Activated naive CD4-positive, alpha-beta T cell treated with anti-CD3 and anti-CD28 coated beads, Interleukin-2, amount 10 ng/mL, durations not matched to agents 7 days and 5 days (primary cell): ENCODE data around the gene FAM186B.
"Not testable (repeated sequence)": the region's sequence is repeated elsewhere in the genome, so short reads cannot be mapped to it uniquely, and the experiment has no call there.

Experiments used
- CTCF ChIA-PET: fragments of 350-600 bp; sonication (Branson Sonifier 250); formaldehyde crosslinking; loops from one replicate; lab custom pipeline; 2021; ENCODE audit warnings: antibody characterized with exemption; lab: Charles Lee
- DNase-seq: peaks from one replicate; pipeline ENCODE4 v3.0.0-alpha.2; 2020
- H3K27ac Mint-ChIP-seq: one replicate; pipeline ENCODE4 v1.8.0; 2021; ENCODE audit warnings: mild to moderate bottlenecking, moderate library complexity, mixed read lengths
- H3K27me3 Mint-ChIP-seq: one replicate; pipeline ENCODE4 v1.8.0; 2021; ENCODE audit warnings: mild to moderate bottlenecking, mixed read lengths
- H3K36me3 Mint-ChIP-seq: one replicate; pipeline ENCODE4 v1.8.0; 2021; ENCODE audit warnings: mixed read lengths
- H3K4me1 Mint-ChIP-seq: one replicate; pipeline ENCODE4 v1.8.0; 2021; ENCODE audit warnings: mixed read lengths
- H3K4me3 Mint-ChIP-seq: one replicate; pipeline ENCODE4 v1.8.0; 2021; ENCODE audit warnings: mild to moderate bottlenecking, moderate library complexity, mixed read lengths
- H3K9me3 Mint-ChIP-seq: one replicate; pipeline ENCODE4 v1.8.0; 2021; ENCODE audit warnings: mixed read lengths

The FAM186B gene

GRCh38 chr12:49615725-49616124, 10.3 kb upstream of the FAM186B start:
- Mint-ChIP-seq H3K27me3 (peaks cover 31% of the 10 kb centered on the region), H3K4me1 (peaks cover 8% of the 10 kb centered on the region)
- CTCF ChIA-PET = no interaction called here

DNA sequence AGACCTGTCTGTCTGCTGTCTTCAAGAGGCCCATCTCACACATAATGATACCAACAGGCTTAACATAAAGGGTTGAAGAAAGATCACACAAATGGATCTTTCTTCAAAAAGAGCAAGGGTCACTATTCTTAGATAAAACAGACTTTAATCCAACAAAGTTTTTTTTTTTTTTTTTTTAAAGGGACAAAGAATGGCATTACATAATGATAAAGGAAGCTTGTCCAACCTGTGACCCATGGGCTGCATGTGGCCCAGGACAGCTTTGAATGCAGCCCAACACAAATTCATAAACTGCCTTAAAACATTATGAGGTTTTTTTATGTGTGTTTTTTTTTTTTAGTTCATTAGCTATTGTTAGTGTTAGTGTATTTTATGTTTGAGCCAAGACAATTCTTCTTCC, 6.8 kb upstream of the FAM186B start:
- peaks cover 6% of the 10 kb centered on the region for H3K4me1 Mint-ChIP-seq
- H3K36me3 Mint-ChIP-seq = peaks cover 5% of the 10 kb centered on the region
- H3K27ac Mint-ChIP-seq = no peak overlapping the region
- H3K9me3 Mint-ChIP-seq = peaks cover 7% of the 10 kb centered on the region
- DNase-seq = no peak
- H3K4me3 Mint-ChIP-seq = no peak overlapping the region
- H3K27me3 Mint-ChIP-seq = peaks cover 23% of the 10 kb centered on the region
- CTCF ChIA-PET = no interaction called here

More at GRCh38 chr12:49615725-49616124, 10.3 kb upstream of the FAM186B start:
- no peak for DNase-seq
- Mint-ChIP-seq H3K27ac (no peak overlapping the region), H3K9me3 (peaks cover 2% of the 10 kb centered on the region), H3K4me3 (no peak overlapping the region), H3K36me3 (no peaks in the 10 kb centered on the region)

DNA sequence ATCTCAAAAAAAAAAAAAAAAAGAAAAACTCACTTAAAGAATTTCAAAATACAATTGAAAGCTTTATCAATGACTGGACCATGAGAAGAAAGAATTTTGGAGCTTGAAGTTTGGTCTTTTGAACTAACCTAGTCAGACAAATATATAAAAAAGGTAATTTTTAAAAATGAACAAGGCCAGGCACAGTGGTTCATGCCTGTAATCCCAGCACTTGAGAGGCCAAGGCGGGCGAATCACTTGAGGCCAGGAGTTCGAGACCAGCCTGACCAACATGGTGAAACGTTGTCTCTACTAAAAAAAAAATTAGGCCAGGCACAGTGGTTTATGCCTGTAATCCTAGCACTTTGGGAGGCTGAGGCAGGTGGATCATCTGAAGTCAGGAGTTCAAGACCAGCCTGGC, 5.3 kb upstream of the FAM186B start:
- not testable (repeated sequence) for H3K27ac Mint-ChIP-seq, DNase-seq, H3K9me3 Mint-ChIP-seq, H3K4me3 Mint-ChIP-seq, H3K36me3 Mint-ChIP-seq, H3K4me1 Mint-ChIP-seq
- peaks cover 19% of the 10 kb centered on the region for H3K27me3 Mint-ChIP-seq
- CTCF ChIA-PET = interaction anchor here (1.7 kb wide), 1 partner anchor 30 kb away, joined by 3 read pairs; no protein-coding TSS in a partner anchor

- H3K4me1 Mint-ChIP-seq = peaks cover 5% of the 10 kb centered on the region
- H3K4me3 Mint-ChIP-seq = no peak overlapping the region
- CTCF ChIA-PET = interaction anchor here (1.7 kb wide), 1 partner anchor 29 kb away, joined by 3 read pairs; no protein-coding TSS in a partner anchor
- peaks cover 5% of the 10 kb centered on the region for H3K36me3 Mint-ChIP-seq
- no peak overlapping the region for H3K27ac Mint-ChIP-seq
- no peak for DNase-seq
- H3K9me3 Mint-ChIP-seq = peaks cover 5% of the 10 kb centered on the region
- H3K27me3 Mint-ChIP-seq = peaks cover 19% of the 10 kb centered on the region
These were observed 4.4 kb upstream of the FAM186B start for GRCh38 chr12:49609875-49610154.

DNA sequence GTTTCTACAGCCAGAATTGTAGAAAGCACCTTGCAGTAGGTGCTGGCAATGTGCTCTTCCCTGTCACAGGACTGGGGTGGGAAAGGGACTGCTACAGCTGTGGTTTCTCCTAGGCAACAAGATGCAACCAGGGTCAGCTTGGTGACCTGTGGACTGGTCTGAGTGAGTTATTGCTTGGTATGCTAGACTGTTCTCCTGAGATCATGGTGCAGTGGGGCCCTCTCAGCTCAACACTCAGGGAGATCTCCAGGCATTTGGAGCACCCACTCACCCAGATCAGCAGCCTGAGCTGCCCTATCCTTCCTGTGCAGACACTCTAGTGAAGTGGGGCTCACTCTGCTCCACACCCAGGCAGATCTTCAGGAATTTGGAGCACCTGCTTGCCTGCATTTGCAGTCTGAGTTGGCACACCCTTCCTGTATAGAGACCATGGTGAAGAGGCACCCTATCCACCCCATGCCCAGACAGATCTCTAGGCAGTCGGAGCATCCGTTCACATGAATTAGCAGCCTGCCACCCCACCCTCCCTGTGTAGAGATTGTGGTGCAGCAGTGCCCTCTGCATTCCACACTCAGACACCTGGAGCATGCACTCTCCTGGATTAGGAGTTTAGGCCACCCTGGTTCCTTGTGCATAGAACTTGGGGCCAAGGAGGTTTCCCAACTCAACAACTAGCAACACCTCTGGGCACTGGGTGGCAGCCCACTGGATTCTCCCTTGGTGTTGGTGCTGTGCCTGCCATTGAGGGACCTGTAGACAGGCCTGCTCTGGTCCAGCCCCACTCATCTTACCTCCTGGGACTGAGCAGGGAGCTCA, 3.8 kb upstream of the FAM186B start:
- DNase-seq = no peak
- no peak overlapping the region for H3K27ac Mint-ChIP-seq
- H3K9me3 Mint-ChIP-seq = peaks cover 5% of the 10 kb centered on the region
- H3K27me3 Mint-ChIP-seq = peaks cover 19% of the 10 kb centered on the region
- peaks cover 5% of the 10 kb centered on the region for H3K36me3 Mint-ChIP-seq
- H3K4me1 Mint-ChIP-seq = peaks cover 5% of the 10 kb centered on the region
- H3K4me3 Mint-ChIP-seq = no peak overlapping the region
- CTCF ChIA-PET = interaction anchor here (1.7 kb wide), 1 partner anchor 28 kb away, joined by 3 read pairs; no protein-coding TSS in a partner anchor

DNA sequence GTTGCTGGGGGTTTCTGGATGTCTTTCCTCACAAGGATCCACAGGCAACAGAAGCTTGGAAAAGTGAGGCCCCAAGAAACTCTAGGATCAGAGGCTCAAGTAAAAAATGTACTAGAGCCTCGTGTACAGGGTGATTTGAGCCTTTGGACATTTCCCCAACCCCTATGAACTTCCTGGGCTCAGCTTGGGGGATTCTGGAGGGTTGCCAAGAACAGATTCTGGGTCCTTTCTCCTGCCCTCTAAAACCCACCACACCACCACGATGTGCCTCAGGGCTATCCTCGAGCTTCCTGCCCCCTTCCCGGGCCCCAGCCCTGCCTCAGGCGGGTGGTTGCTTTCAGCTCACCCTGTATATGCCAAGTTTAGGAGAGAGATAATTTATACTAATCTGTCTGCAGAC, 583 bp downstream of the FAM186B start:
- H3K36me3 Mint-ChIP-seq = peaks cover 1% of the 10 kb centered on the region
- no peak for DNase-seq
- no peak overlapping the region for H3K27ac Mint-ChIP-seq
- H3K4me1 Mint-ChIP-seq = peaks cover 5% of the 10 kb centered on the region
- H3K9me3 Mint-ChIP-seq = peaks cover under 1% of the 10 kb centered on the region
- H3K27me3 Mint-ChIP-seq = peaks cover 18% of the 10 kb centered on the region
- CTCF ChIA-PET = interaction anchor here (0.6 to 0.8 kb wide), 2 partner anchors 341 to 770 kb away, joined by 3 read pairs; no protein-coding TSS in a partner anchor
- no peak overlapping the region for H3K4me3 Mint-ChIP-seq

- no peak overlapping the region for H3K4me3 Mint-ChIP-seq
- H3K4me1 Mint-ChIP-seq = peaks cover 5% of the 10 kb centered on the region
- H3K27ac Mint-ChIP-seq = no peak overlapping the region
- H3K36me3 Mint-ChIP-seq = no peaks in the 10 kb centered on the region
- CTCF ChIA-PET = interaction anchor here (0.7 kb wide), 2 partner anchors 11 to 315 kb away, joined by 3 read pairs; no protein-coding TSS in a partner anchor
- DNase-seq = no peak
- H3K9me3 Mint-ChIP-seq = no peaks in the 10 kb centered on the region
- H3K27me3 Mint-ChIP-seq = peaks cover 7% of the 10 kb centered on the region
These were observed 1.7 kb downstream of the FAM186B start for GRCh38 chr12:49603721-49604120.

- H3K27ac Mint-ChIP-seq = no peak overlapping the region
These were observed 5.5 kb downstream of the FAM186B start for GRCh38 chr12:49599961-49600360.

GRCh38 chr12:49598527-49598926, 6.9 kb downstream of the FAM186B start:
- no peak overlapping the region for H3K4me3 Mint-ChIP-seq
- H3K27me3 Mint-ChIP-seq = no peaks in the 10 kb centered on the region
- no peak overlapping the region for H3K27ac Mint-ChIP-seq
- H3K9me3 Mint-ChIP-seq = no peaks in the 10 kb centered on the region
- H3K4me1 Mint-ChIP-seq = no peaks in the 10 kb centered on the region
- DNase-seq = no peak
- no peaks in the 10 kb centered on the region for H3K36me3 Mint-ChIP-seq
- CTCF ChIA-PET = interaction anchor here (0.6 kb wide), 1 partner anchor 238 kb away, joined by 3 read pairs; no protein-coding TSS in a partner anchor

More at GRCh38 chr12:49599961-49600360, 5.5 kb downstream of the FAM186B start:
- H3K36me3 Mint-ChIP-seq = no peaks in the 10 kb centered on the region
- H3K27me3 Mint-ChIP-seq = no peaks in the 10 kb centered on the region
- no peak for DNase-seq
- no peaks in the 10 kb centered on the region for H3K9me3 Mint-ChIP-seq
- CTCF ChIA-PET = interaction anchor here (1.3 kb wide), 1 partner anchor 19 kb away, joined by 4 read pairs; no protein-coding TSS in a partner anchor
- H3K4me1 Mint-ChIP-seq = peaks cover 1% of the 10 kb centered on the region
- no peak overlapping the region for H3K4me3 Mint-ChIP-seq

GRCh38 chr12:49588721-49589516, 16.5 kb downstream of the FAM186B start:
- CTCF ChIA-PET = no interaction called here
- H3K27ac Mint-ChIP-seq = no peak overlapping the region
- no peaks in the 10 kb centered on the region for H3K27me3 Mint-ChIP-seq
- no peaks in the 10 kb centered on the region for H3K4me1 Mint-ChIP-seq
- no peak for DNase-seq
- no peaks in the 10 kb centered on the region for H3K9me3 Mint-ChIP-seq
- no peak overlapping the region for H3K4me3 Mint-ChIP-seq
- peaks cover 4% of the 10 kb centered on the region for H3K36me3 Mint-ChIP-seq

- Mint-ChIP-seq H3K27ac (no peak overlapping the region), H3K27me3 (no peaks in the 10 kb centered on the region), H3K4me1 (no peaks in the 10 kb centered on the region), H3K36me3 (peaks cover 5% of the 10 kb centered on the region), H3K4me3 (no peak overlapping the region), H3K9me3 (no peaks in the 10 kb centered on the region)
- no peak for DNase-seq
- CTCF ChIA-PET = no interaction called here
These were observed 17.2 kb downstream of the FAM186B start for GRCh38 chr12:49588281-49588680.

DNA sequence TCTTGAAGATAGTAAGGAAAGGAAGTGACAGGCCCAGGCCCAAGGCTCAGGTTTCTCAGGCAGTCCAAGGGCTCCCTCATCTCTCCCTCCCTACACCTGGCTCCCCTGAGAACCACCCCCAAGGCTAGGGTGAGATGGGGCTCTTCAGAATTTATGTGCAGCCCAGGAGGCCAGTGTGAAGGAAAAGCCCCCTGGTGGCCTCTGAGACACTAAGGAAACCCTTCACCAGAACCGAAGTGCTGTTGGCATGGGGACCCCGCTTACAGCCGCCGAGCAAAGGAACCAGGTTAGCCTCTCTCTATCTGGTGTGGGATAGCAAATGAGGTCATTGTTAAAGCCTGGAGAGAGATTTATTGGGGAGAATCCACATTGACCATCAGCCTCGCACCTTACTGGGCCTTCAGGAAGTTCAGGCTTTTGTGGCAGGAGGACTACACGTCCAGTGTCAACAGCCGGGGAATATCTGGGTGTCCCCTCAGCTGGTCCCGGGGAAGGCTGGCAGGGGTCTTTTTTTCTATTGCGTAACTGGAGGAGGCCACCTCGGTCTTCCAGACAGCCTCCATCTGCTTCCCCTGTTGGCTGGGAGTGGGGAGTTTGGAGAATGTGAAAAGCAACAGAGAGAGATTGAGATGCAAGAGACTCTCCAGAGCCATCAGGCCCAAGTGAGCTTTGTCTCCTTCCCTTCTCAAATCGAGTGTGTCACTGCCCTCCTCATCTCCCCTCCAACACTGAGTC, 18.1 kb downstream of the FAM186B start:
- Mint-ChIP-seq H3K27me3 (no peaks in the 10 kb centered on the region), H3K36me3 (peaks cover 5% of the 10 kb centered on the region), H3K4me3 (no peak overlapping the region), H3K4me1 (no peaks in the 10 kb centered on the region), H3K27ac (no peak overlapping the region), H3K9me3 (no peaks in the 10 kb centered on the region)
- CTCF ChIA-PET = interaction anchor here (0.9 kb wide), 1 partner anchor 35 kb away, joined by 3 read pairs; no protein-coding TSS in a partner anchor
- no peak for DNase-seq

- Mint-ChIP-seq H3K27ac (peak overlapping the region; percentile 73), H3K4me3 (no peak overlapping the region), H3K36me3 (peaks cover 3% of the 10 kb centered on the region), H3K4me1 (peaks cover 10% of the 10 kb centered on the region), H3K27me3 (no peaks in the 10 kb centered on the region), H3K9me3 (no peaks in the 10 kb centered on the region)
- no peak for DNase-seq
- CTCF ChIA-PET = no interaction called here
These were observed 19.7 kb downstream of the FAM186B start for GRCh38 chr12:49585477-49586459.
